GM19468 (cell line): ENCODE measurements around the gene CDCA5.

Experiments used
- ATAC-seq: cut with Tn5 transposase; IDR thresholded peaks from one replicate; pipeline ENCODE4 v1.9.1; 2021; ENCODE audit warnings: mild to moderate bottlenecking, moderate library complexity, moderate number of reproducible peaks; ENCODE audit not compliant: unreplicated experiment; ENCODE audit errors: extremely low read depth

CDCA5 gene

GRCh38 chr11:65083834-65084597 lies at the start of gene CDCA5, which contains the start of gene ZFPL1:
Gene CDCA5, minus strand, starts transcription at chr11:65084040. Its CDS starts 62 bp downstream, at chr11:65083978.
Gene ZFPL1, plus strand, starts transcription at chr11:65084222. Its CDS starts 477 bp downstream, at chr11:65084699.
- ATAC-seq, result peak; percentile 71

- ATAC-seq, result no peak
Measured at GRCh38 chr11:65132988-65133700, 49.3 kb upstream of the CDCA5 start.

- no peak for ATAC-seq
Measured at GRCh38 chr11:65132238-65132987, 48.6 kb upstream of the CDCA5 start.

- no peak for ATAC-seq
Measured at GRCh38 chr11:65131895-65132237, 48.0 kb upstream of the CDCA5 start.

GRCh38 chr11:65131417-65131776 lies 47.6 kb upstream of the CDCA5 start:
- ATAC-seq, result no peak

GRCh38 chr11:65130631-65131416 lies 47.0 kb upstream of the CDCA5 start:
- ATAC-seq, result no peak

GRCh38 chr11:65129649-65130441 lies 46.0 kb upstream of the CDCA5 start:
- ATAC-seq, result no peak

GRCh38 chr11:65128182-65129145 lies 44.6 kb upstream of the CDCA5 start:
- ATAC-seq, result no peak

GRCh38 chr11:65127473-65128181 lies 43.8 kb upstream of the CDCA5 start:
- ATAC-seq, result no peak

- ATAC-seq, result no peak
Measured at GRCh38 chr11:65126624-65127274, 42.9 kb upstream of the CDCA5 start.

GRCh38 chr11:65125197-65126056 lies 41.6 kb upstream of the CDCA5 start:
- ATAC-seq, result no peak

GRCh38 chr11:65124480-65125196 lies 40.8 kb upstream of the CDCA5 start:
- no peak for ATAC-seq

- ATAC-seq, result peak; percentile 72
Measured at GRCh38 chr11:65121865-65122696, 38.2 kb upstream of the CDCA5 start, which contains the start of the genes FAU and MRPL49. Gene FAU, minus strand, starts transcription at chr11:65122134. Its CDS starts 321 bp downstream, at chr11:65121813. Gene MRPL49, plus strand, starts transcription at chr11:65122321. Its CDS starts 26 bp downstream, at chr11:65122347.

- no peak for ATAC-seq
Measured at GRCh38 chr11:65121447-65121864, 37.6 kb upstream of the CDCA5 start.

GRCh38 chr11:65120831-65121230 lies 37.0 kb upstream of the CDCA5 start:
- ATAC-seq, result no peak
